GM18511 (cell line): ENCODE data around the gene VPS54.
"Not testable (repeated sequence)": the region's sequence is repeated elsewhere in the genome, so short reads cannot be mapped to it uniquely, and the experiment has no call there.

ENCODE experiments used
- ATAC-seq: cut with Tn5 transposase; IDR thresholded peaks from one replicate; pipeline ENCODE4 v1.9.1; 2021; ENCODE audit warnings: mild to moderate bottlenecking, moderate library complexity; ENCODE audit not compliant: unreplicated experiment

VPS54 gene

GRCh38 chr2:63996582-63997198 lies 22.5 kb downstream of the VPS54 start:
- not testable (repeated sequence) for ATAC-seq

DNA sequence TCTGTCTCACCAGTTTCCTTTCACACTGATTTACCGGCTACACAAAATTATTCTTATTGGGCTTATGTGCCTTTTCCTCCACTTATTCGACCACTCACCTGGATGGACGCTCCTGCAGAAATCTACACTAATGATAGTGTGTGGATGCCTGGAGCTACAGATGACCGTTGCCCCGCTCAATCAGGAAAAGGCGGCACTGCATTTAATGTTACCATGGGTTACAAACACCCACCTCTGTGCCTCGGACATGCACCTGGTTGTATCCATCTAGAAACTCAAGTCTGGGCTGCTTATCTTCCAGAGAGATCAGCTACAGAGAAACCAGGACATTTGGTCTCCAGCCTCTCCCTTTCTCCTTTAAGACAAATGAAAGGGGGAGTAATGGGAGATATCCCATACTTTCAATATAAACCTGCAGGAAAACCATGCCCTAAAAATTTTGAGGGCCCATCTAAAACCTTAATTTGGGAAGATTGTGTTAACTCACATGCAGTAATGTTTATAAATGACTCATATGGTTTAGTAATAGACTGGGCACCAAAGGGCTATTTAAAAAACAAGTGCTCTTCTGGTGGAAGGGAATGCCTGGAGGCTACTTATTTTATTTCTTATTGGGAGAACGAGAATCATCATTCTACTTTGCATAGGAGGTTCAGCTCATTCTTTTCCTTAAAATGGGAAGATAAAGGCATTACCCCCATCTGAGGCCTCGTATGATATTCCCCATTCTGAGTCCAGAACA lies 24.7 kb downstream of the VPS54 start:
- not testable (repeated sequence) for ATAC-seq

DNA sequence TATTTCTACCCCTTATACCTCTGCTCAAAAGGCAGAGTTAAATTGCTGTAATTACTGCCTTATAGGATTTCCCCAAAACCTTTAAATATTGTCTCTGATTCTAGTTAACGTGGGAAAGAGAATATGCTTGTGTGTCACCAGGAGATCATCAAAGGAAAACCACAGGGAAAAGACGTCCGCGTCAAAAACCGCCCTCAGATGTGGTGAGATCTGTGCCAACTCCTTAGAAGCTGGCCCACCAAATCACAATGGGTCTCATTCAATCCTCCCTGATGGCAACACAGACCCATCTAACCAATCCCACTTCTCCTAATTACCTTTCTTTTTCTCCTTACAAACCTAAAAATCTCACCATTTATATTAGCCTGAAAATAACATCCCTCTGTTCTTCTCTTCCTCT lies 25.4 kb downstream of the VPS54 start:
- ATAC-seq = no peak

- not testable (repeated sequence) for ATAC-seq
These were observed 26.1 kb downstream of the VPS54 start for GRCh38 chr2:63993130-63993584.

- no peak for ATAC-seq
These were observed 27.1 kb downstream of the VPS54 start for GRCh38 chr2:63992061-63992685.

GRCh38 chr2:63991173-63991999 lies 27.8 kb downstream of the VPS54 start:
- not testable (repeated sequence) for ATAC-seq

DNA sequence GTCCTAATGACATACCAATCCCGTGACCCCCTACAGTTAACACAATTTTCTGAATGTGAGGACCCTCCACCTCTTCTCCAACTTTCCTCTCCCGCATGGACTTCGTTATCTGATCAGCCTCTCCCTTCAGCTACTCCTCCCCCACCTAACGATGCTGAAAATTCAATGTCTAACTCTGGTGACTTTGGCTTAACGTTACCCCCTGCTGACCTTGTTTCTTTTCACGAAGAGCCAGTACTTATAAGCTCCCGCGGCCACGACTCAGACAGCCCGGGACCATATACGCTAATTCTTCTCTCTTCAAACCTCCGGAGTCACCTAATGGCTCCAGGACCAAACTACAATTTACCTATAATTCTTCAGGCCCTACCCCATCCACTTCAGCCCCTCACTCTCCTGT lies 29.2 kb downstream of the VPS54 start:
- ATAC-seq = no peak

DNA sequence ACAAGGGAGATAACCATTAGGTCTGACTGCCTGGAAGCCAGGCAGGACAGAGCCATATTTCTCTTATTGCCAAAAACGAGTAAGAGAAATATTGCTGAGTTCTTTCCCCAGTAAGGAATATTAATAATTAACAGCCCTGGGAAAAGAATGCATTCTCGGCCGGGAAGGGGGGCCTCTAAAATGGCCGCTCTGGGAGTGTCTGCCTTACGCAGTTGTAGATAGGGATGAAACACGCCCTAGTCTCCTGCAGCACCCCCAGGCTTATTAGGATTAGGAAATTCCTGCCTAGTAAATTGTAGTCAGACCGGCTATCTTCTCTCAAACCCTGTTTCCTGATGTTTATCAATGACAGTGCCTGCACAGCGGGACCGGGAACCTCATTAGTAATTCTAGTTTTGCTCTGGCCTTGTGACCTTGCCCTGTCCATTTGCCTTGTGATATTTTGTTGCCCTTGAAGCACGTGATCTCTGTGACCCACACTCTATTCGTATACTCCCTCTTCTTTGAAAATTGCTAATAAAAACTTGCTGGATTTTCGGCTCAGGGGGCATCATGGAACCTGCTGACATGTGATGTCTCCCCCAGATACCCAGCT lies 30.3 kb downstream of the VPS54 start:
- ATAC-seq = not testable (repeated sequence)

- no peak for ATAC-seq
These were observed 34.4 kb downstream of the VPS54 start for GRCh38 chr2:63984606-63985359.

- ATAC-seq = no peak
These were observed 35.1 kb downstream of the VPS54 start for GRCh38 chr2:63983986-63984605.

DNA sequence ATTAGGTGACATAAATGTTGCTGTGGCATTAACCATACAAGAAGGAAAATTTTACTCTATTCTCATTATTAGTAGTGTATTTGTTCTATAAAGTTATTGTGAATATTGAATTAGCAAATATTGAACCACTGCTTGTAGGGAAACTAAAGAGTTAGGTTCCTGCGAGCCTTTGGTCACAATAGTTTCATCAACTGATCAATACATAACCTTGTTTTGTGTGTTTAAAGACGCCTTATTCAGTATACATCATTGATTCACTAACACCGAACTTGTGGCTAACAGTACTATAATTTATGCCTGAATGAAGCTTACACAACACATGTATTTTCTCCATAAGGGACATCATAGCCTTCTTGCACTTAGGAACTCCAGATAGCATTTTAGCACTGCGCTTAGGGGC lies 36.9 kb downstream of the VPS54 start:
- no peak for ATAC-seq

GRCh38 chr2:63981702-63982103 lies 37.5 kb downstream of the VPS54 start:
- no peak for ATAC-seq

- ATAC-seq = no peak
These were observed 38.4 kb downstream of the VPS54 start for GRCh38 chr2:63980794-63981193.

DNA sequence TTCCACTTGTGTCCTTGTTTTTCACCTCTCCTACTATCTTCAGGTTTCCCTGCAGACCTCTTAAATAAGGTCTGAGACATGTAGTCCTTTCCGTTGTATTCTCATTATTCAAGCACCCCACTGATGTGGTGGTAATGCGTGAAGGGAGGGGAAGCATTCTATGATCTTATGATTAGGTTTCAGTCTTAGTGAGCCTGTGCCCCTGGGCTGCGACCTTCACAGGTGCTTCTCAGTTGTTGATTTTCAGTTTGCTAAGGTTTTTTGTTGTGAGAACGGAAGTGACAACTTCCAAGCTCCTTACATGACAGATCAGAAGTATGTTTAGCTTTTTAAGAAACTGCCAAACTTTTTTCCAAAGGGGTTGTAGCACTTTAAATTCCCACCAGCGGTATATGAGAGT lies 41.3 kb downstream of the VPS54 start:
- ATAC-seq = peak; percentile 81

GRCh38 chr2:63976125-63976510 lies 43.1 kb downstream of the VPS54 start:
- no peak for ATAC-seq

DNA sequence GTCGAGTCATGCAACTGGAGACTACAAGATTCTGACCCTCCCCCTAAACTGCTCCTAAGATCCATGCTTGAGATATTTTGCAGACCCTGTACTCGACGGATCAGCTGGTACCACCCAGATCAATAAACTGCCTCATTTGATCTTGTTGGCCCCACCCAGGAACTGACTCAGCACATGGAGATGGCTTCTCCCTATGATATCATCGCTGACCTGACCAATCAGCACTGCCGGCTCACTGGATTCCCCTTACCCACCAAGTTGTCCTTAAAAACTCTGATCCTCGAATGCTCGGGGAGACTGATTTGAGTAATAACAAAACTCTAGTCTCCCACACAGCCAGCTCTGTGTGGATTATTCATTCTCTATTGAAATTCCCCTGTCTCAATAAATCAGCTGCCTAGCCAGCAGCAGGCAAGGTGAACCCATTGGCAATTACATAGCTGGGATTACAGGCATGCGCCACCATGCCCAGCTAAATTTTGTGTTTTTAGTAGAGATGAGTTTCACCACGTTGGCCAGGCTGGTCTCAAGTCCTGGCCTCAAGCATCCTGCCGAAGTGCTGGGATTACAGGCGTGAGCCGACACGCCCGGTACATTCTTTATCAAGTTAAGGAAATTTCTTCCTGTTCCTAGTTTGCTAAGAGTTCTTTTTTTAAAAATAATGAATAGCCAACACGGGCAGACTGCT lies 43.6 kb downstream of the VPS54 start:
- no peak for ATAC-seq

- ATAC-seq = not testable (repeated sequence)
These were observed 44.2 kb downstream of the VPS54 start for GRCh38 chr2:63975036-63975435.

GRCh38 chr2:63962186-63962585 lies 57.0 kb downstream of the VPS54 start:
- no peak for ATAC-seq

GRCh38 chr2:63950414-63950813 lies 68.8 kb downstream of the VPS54 start:
- no peak for ATAC-seq
